K562 (cell line): ENCODE results near the gene SHF. TPM values are rescaled to one million over a fixed set of nuclear protein-coding genes. Genes with fewer than 3 reads are reported as not detected.
A peak's percentile ranks its signal among the peaks of the same experiment; 100 is the strongest.

Source experiments
- ARID2 ChIP-seq: fragments of 450-650 bp; IDR thresholded peaks from 2 replicates; pipeline ENCODE4 v1.6.1; 2017; ENCODE audit warnings: antibody characterized with exemption, mild to moderate bottlenecking
- CHD4 ChIP-seq: fragments of 200-600 bp; sonication (generic); IDR thresholded peaks from 3 replicates; pipeline ENCODE4 v1.6.1; 2012; ENCODE audit warnings: low read depth, mild to moderate bottlenecking, mixed read lengths, low read length, inconsistent platforms; ENCODE audit not compliant: insufficient read depth, insufficient replicate concordance, poor library complexity, severe bottlenecking
- CSDE1 ChIP-seq, 2 experiments: fragments of 450-650 bp; IDR thresholded peaks; 2 replicates each; pipeline ENCODE4 v1.6.1; 2016; ENCODE audit warnings: mild to moderate bottlenecking in 1 of 2
- EGR1 ChIP-seq: fragments of 450-650 bp; conservative IDR thresholded peaks from 2 replicates; pipeline ENCODE4 v1.6.1; 2017; ENCODE audit warnings: mild to moderate bottlenecking
- HDGF ChIP-seq: fragments of 450-650 bp; IDR thresholded peaks from 2 replicates; pipeline ENCODE4 v1.6.1; 2016
- MTA3 ChIP-seq: fragments of 450-650 bp; formaldehyde crosslinking; IDR thresholded peaks from 2 replicates; pipeline ENCODE4 v1.6.1; 2017; ENCODE audit warnings: mild to moderate bottlenecking, borderline replicate concordance
- NCOA4 ChIP-seq: fragments of 450-650 bp; IDR thresholded peaks from 2 replicates; pipeline ENCODE4 v1.6.1; 2018; ENCODE audit warnings: mild to moderate bottlenecking; ENCODE audit not compliant: partially characterized antibody
- NKRF ChIP-seq: fragments of 450-650 bp; IDR thresholded peaks from 2 replicates; pipeline ENCODE4 v1.6.1; 2016; ENCODE audit warnings: borderline replicate concordance
- POLR2AphosphoS2 ChIP-seq: IDR thresholded peaks from 2 replicates; pipeline ENCODE4 v1.6.1; 2012; ENCODE audit warnings: low read length, improper control_type of control experiment
- RB1 ChIP-seq: fragments of 450-650 bp; IDR thresholded peaks from 2 replicates; pipeline ENCODE4 v1.6.1; 2017; ENCODE audit warnings: low read depth, mild to moderate bottlenecking
- SFPQ ChIP-seq: fragments of 200-400 bp; formaldehyde crosslinking; IDR thresholded peaks from 2 replicates; pipeline ENCODE4 v1.6.1; 2017; ENCODE audit warnings: mild to moderate bottlenecking, low read depth, low read length, moderate library complexity
- SMC3 ChIP-seq: conservative IDR thresholded peaks from 2 replicates; pipeline ENCODE4 v1.6.1; 2011; ENCODE audit warnings: low read depth, low read length, improper control_type of control experiment; ENCODE audit not compliant: insufficient read depth
- TFAP4 ChIP-seq: sonication (generic); formaldehyde crosslinking; IDR thresholded peaks from 2 replicates; pipeline ENCODE4 v1.8.0; 2022; ENCODE audit warnings: missing genetic modification reagents, mild to moderate bottlenecking, moderate library complexity, borderline replicate concordance
- TOE1 ChIP-seq, 2 experiments: fragments of 450-650 bp in 1 of 2; sonication (generic) in 1 of 2; formaldehyde crosslinking in 1 of 2; IDR thresholded peaks; 2 replicates each; pipeline versions ENCODE4 v1.7.1 to v1.8.0; 2016 to 2022; ENCODE audit warnings: borderline replicate concordance in 2 of 2, mild to moderate bottlenecking in 2 of 2, antibody characterized with exemption in 1 of 2, inconsistent platforms in 1 of 2, low read depth in 1 of 2, missing genetic modification reagents in 1 of 2, moderate library complexity in 1 of 2
- XRCC5 ChIP-seq: fragments of 200-400 bp; formaldehyde crosslinking; IDR thresholded peaks from 2 replicates; pipeline ENCODE4 v1.6.1; 2017; ENCODE audit warnings: low read depth, mild to moderate bottlenecking, low read length
- polyA plus RNA-seq, 8 experiments: library from polyadenylated mRNA; depleted of rRNA in 4 of 8; stranded (reverse) in 5 of 8; unstranded in 3 of 8; fragments of >200 nt; fragmentation: Nextera tagmentation in 2 of 8; fragmentation: Illumina TruSeq in 1 of 8; extraction: Ambion mirVana in 2 of 8; extraction: Trizol in 1 of 8; gene quantifications; 2 replicates each; pipeline versions ENCODE4 v1.2.1 to v1.2.3, GENCODE V29; 2011 to 2014; ENCODE audit warnings: inconsistent platforms in 1 of 8, missing spikeins in 1 of 8
- total RNA-seq, 7 experiments: library from RNA; depleted of rRNA in 6 of 7; stranded (reverse); fragments of >200 nt in 6 of 7; fragmentation: Illumina TruSeq in 2 of 7; extraction: Trizol in 2 of 7; gene quantifications; 2 replicates each; pipeline versions ENCODE4 v1.2.1 to v1.2.3, GENCODE V29; 2011 to 2021; ENCODE audit warnings: low replicate concordance in 1 of 7

The SHF gene
- total and polyA plus RNA-seq, 9 of the 15 experiments (the other 6 are each of a cell fraction or from before 2014, with no cell fraction given), result 0.51 to 2.2 (median 0.85) TPM; not detected in 2

- no peak for TF ChIP-seq NKRF
- peak; percentile 59; the same call in 1 of the 2 replicates for TF ChIP-seq ARID2
- 0 out of 2 replicates have a peak, but pooled peaks have one; percentile 17 for TF ChIP-seq EGR1
- peak; percentile 65; the same call in 1 of the 2 replicates for TF ChIP-seq RB1
- 0 out of 2 replicates have a peak, but pooled peaks have one; percentile 50 for TF ChIP-seq XRCC5
- no peak for TF ChIP-seq SFPQ
- 0 out of 2 replicates have a peak, but pooled peaks have one; percentile 23 for TF ChIP-seq TOE1 (IDR thresholded peaks at IDR 0.05; ENCODE audit: borderline replicate concordance)
- TF ChIP-seq TOE1 (CRISPR knock-in tag; IDR thresholded peaks at IDR 0.05; ENCODE audit: borderline replicate concordance, low read depth), result no peak
- TF ChIP-seq NCOA4, result no peak
- TF ChIP-seq CHD4, result no peak
- peak; percentile 92 for TF ChIP-seq SMC3
- no peak for TF ChIP-seq POLR2AphosphoS2
- peak; percentile 63; the same call in 1 of the 2 replicates for TF ChIP-seq TFAP4 (CRISPR knock-in tag)
- TF ChIP-seq CSDE1 (IDR thresholded peaks at IDR 0.05), result no peak
- 0 out of 2 replicates have a peak, but pooled peaks have one; percentile 14 for TF ChIP-seq MTA3
- peak; percentile 55; the same call in 1 of the 2 replicates for TF ChIP-seq HDGF
These were observed 24.8 kb downstream of the SHF start (continued) for GRCh38 chr15:45162771-45163507.
